ENCODE data around the gene SLC24A3. TPM values are rescaled to one million over a fixed set of nuclear protein-coding genes. Genes with fewer than 3 reads are reported as not detected.

Gene SLC24A3
- polyA plus RNA-seq, 1 donor (not counting 4 experiments of a cell fraction or from before 2014, with no cell fraction given), result 0.17 TPM

GRCh38 chr20:19619904-19620430, 407.5 kb downstream of the SLC24A3 start:
- Histone ChIP-seq H3K27ac (ENCODE audit: control insufficient read depth, insufficient read depth, low read length) (no peak overlapping the region), H2AFZ (ENCODE audit: control insufficient read depth, low read length) (no peak overlapping the region), H3K79me2 (ENCODE audit: control insufficient read depth, insufficient read depth, low read length) (no peaks in the 10 kb centered on the region), H3K9me1 (ENCODE audit: control insufficient read depth, extremely low read depth, insufficient read depth, low read length) (no peaks in the 10 kb centered on the region), H3K9ac (ENCODE audit: control insufficient read depth, extremely low read depth, insufficient read depth, low read length) (no peak overlapping the region), H3K9me3 (ENCODE audit: control insufficient read depth, low read depth, low read length) (no peaks in the 10 kb centered on the region), H3K4me2 (ENCODE audit: control insufficient read depth, extremely low read depth, insufficient read depth, low read depth, low read length) (no peak overlapping the region), H3K27me3 (ENCODE audit: control insufficient read depth, extremely low read depth, insufficient read depth, low read length) (no peaks in the 10 kb centered on the region), H4K20me1 (ENCODE audit: control insufficient read depth, extremely low read depth, insufficient read depth, low read length) (no peaks in the 10 kb centered on the region), H3K36me3 (ENCODE audit: control insufficient read depth in 2 of 2, extremely low read depth in 1 of 2, insufficient read depth in 2 of 2, low read length in 2 of 2) (no peaks in the 10 kb centered on the region), H3K4me3 (ENCODE audit: control insufficient read depth in 2 of 3, extremely low read depth in 1 of 3, insufficient read depth in 2 of 3, low read depth in 1 of 3, low read length in 3 of 3) (no peak overlapping the region), H3K4me1 (ENCODE audit: control insufficient read depth, extremely low read depth, insufficient read depth, low read length) (no peaks in the 10 kb centered on the region)
- TF ChIP-seq EZH2 (IDR thresholded peaks at IDR 0.05; ENCODE audit: low read length), result no peak
- no peak for TF ChIP-seq CTCF (optimal IDR thresholded peaks at IDR 0.05 in 1 of 3, IDR thresholded peaks at IDR 0.05 in 1 of 3, conservative IDR thresholded peaks at IDR 0.05 in 1 of 3; ENCODE audit: extremely low read depth in 1 of 3, insufficient read depth in 2 of 3, low read length in 3 of 3)
- DNase-seq (ENCODE audit: low read depth, low spot score) (no peak), FAIRE-seq (no peak)
- dilution Hi-C loops (cut with MboI; ENCODE audit: extremely low pct_ligation_motif_present, low sequenced_read_pairs), result no loop called here

- no peaks in the 10 kb centered on the region for H3K79me2 ChIP-seq (ENCODE audit: control insufficient read depth, insufficient read depth, low read length)
These were observed 408.0 kb downstream of the SLC24A3 start for GRCh38 chr20:19620446-19620845.

More at GRCh38 chr20:19620446-19620845, 408.0 kb downstream of the SLC24A3 start:
- no peak overlapping the region for H3K27ac ChIP-seq (ENCODE audit: control insufficient read depth, insufficient read depth, low read length)
- TF ChIP-seq EZH2 (IDR thresholded peaks at IDR 0.05; ENCODE audit: low read length) (no peak), CTCF (optimal IDR thresholded peaks at IDR 0.05 in 1 of 3, IDR thresholded peaks at IDR 0.05 in 1 of 3, conservative IDR thresholded peaks at IDR 0.05 in 1 of 3; ENCODE audit: extremely low read depth in 1 of 3, insufficient read depth in 2 of 3, low read length in 3 of 3) (no peak)
- no peak overlapping the region for H3K4me3 ChIP-seq (ENCODE audit: control insufficient read depth in 2 of 3, extremely low read depth in 1 of 3, insufficient read depth in 2 of 3, low read depth in 1 of 3, low read length in 3 of 3)
- no peak for DNase-seq (ENCODE audit: low read depth, low spot score)
- no peaks in the 10 kb centered on the region for H4K20me1 ChIP-seq (ENCODE audit: control insufficient read depth, extremely low read depth, insufficient read depth, low read length)
- H2AFZ ChIP-seq (ENCODE audit: control insufficient read depth, low read length), result no peak overlapping the region
- H3K4me2 ChIP-seq (ENCODE audit: control insufficient read depth, extremely low read depth, insufficient read depth, low read depth, low read length), result no peak overlapping the region
- no peaks in the 10 kb centered on the region for H3K36me3 ChIP-seq (ENCODE audit: control insufficient read depth in 2 of 2, extremely low read depth in 1 of 2, insufficient read depth in 2 of 2, low read length in 2 of 2)
- H3K9me3 ChIP-seq (ENCODE audit: control insufficient read depth, low read depth, low read length), result no peaks in the 10 kb centered on the region
- no peaks in the 10 kb centered on the region for H3K27me3 ChIP-seq (ENCODE audit: control insufficient read depth, extremely low read depth, insufficient read depth, low read length)
- no peaks in the 10 kb centered on the region for H3K4me1 ChIP-seq (ENCODE audit: control insufficient read depth, extremely low read depth, insufficient read depth, low read length)
- dilution Hi-C loops (cut with MboI; ENCODE audit: extremely low pct_ligation_motif_present, low sequenced_read_pairs), result no loop called here
- H3K9ac ChIP-seq (ENCODE audit: control insufficient read depth, extremely low read depth, insufficient read depth, low read length), result no peak overlapping the region
- H3K9me1 ChIP-seq (ENCODE audit: control insufficient read depth, extremely low read depth, insufficient read depth, low read length), result no peaks in the 10 kb centered on the region
- FAIRE-seq, result no peak
